K562 (cell line): ENCODE data around the gene ARID4B. TPM values are rescaled to one million over a fixed set of nuclear protein-coding genes. Genes with fewer than 3 reads are reported as not detected.

Experiments used
- ADNP ChIP-seq: fragments of 200-800 bp; sonication (Bioruptor generic); IDR thresholded peaks from 2 replicates; pipeline ENCODE4 v1.6.1; 2016; ENCODE audit warnings: missing genetic modification characterization, missing compliant biosample characterization
- ELF2 ChIP-seq: fragments of 250-450 bp; sonication (Bioruptor Pico); IDR thresholded peaks from 2 replicates; pipeline ENCODE4 v1.5.0; 2021; ENCODE audit warnings: mild to moderate bottlenecking
- FOS ChIP-seq: IDR thresholded peaks from 3 replicates; pipeline ENCODE4 v1.6.1; 2011; ENCODE audit not compliant: insufficient read length; ENCODE audit errors: extremely low read depth
- GABPA ChIP-seq: fragments of 200-800 bp; sonication (Bioruptor generic); conservative IDR thresholded peaks from 2 replicates; pipeline ENCODE4 v1.6.1; 2016; ENCODE audit warnings: low read depth, missing genetic modification characterization, missing compliant biosample characterization
- HMG20B ChIP-seq: fragments of 250-450 bp; sonication (Bioruptor Pico); IDR thresholded peaks from 2 replicates; pipeline ENCODE4 v1.5.0; 2021; ENCODE audit warnings: mild to moderate bottlenecking
- MAFF ChIP-seq: IDR thresholded peaks from 2 replicates; pipeline ENCODE4 v1.6.1; 2012; ENCODE audit warnings: low read length, improper control_type of control experiment
- MBD2 ChIP-seq: sonication (generic); IDR thresholded peaks from 2 replicates; pipeline ENCODE4 v1.6.1; 2016; ENCODE audit warnings: low read depth, borderline replicate concordance
- MED1 ChIP-seq: sonication (generic); formaldehyde crosslinking; IDR thresholded peaks from 2 replicates; pipeline ENCODE4 v1.8.1; 2023; ENCODE audit warnings: missing genetic modification reagents, borderline replicate concordance
- MTA2 ChIP-seq: fragments of 450-650 bp; IDR thresholded peaks from 2 replicates; pipeline ENCODE4 v1.6.1; 2016; ENCODE audit warnings: low read depth
- NFE2L1 ChIP-seq: fragments of 450-650 bp; IDR thresholded peaks from 2 replicates; pipeline ENCODE4 v1.6.1; 2016; ENCODE audit warnings: missing genetic modification characterization, low read depth, mild to moderate bottlenecking, missing compliant biosample characterization, moderate library complexity, borderline replicate concordance
- PKNOX1 ChIP-seq: fragments of 450-650 bp; IDR thresholded peaks from 2 replicates; pipeline ENCODE4 v1.6.1; 2016
- SMAD1 ChIP-seq: fragments of 150-350 bp; IDR thresholded peaks from 2 replicates; pipeline ENCODE4 v1.6.1; 2014; ENCODE audit warnings: low read length, low read depth; ENCODE audit not compliant: partially characterized antibody
- TAL1 ChIP-seq: fragments of 450-650 bp; IDR thresholded peaks from 2 replicates; pipeline ENCODE4 v1.6.1; 2016; ENCODE audit warnings: mild to moderate bottlenecking
- ZBTB26 ChIP-seq: fragments of 450-650 bp; formaldehyde crosslinking; IDR thresholded peaks from 2 replicates; pipeline ENCODE4 v1.4.0; 2022; ENCODE audit warnings: missing genetic modification characterization
- ZNF263 ChIP-seq: sonication (generic); formaldehyde crosslinking; IDR thresholded peaks from 2 replicates; pipeline ENCODE4 v1.8.0; 2022; ENCODE audit warnings: mild to moderate bottlenecking, missing genetic modification reagents, borderline replicate concordance
- ZNF57 ChIP-seq: fragments of 450-650 bp; formaldehyde crosslinking; IDR thresholded peaks from 2 replicates; pipeline ENCODE4 v1.4.0; 2020; ENCODE audit warnings: mild to moderate bottlenecking, moderate library complexity
- polyA plus RNA-seq, 8 experiments: library from polyadenylated mRNA; depleted of rRNA in 4 of 8; stranded (reverse) in 5 of 8; unstranded in 3 of 8; fragments of >200 nt; fragmentation: Nextera tagmentation in 2 of 8; fragmentation: Illumina TruSeq in 1 of 8; extraction: Ambion mirVana in 2 of 8; extraction: Trizol in 1 of 8; gene quantifications; 2 replicates each; pipeline versions ENCODE4 v1.2.1 to v1.2.3, GENCODE V29; 2011 to 2014; ENCODE audit warnings: inconsistent platforms in 1 of 8, missing spikeins in 1 of 8
- total RNA-seq, 7 experiments: library from RNA; depleted of rRNA in 6 of 7; stranded (reverse); fragments of >200 nt in 6 of 7; fragmentation: Illumina TruSeq in 2 of 7; extraction: Trizol in 2 of 7; gene quantifications; 2 replicates each; pipeline versions ENCODE4 v1.2.1 to v1.2.3, GENCODE V29; 2011 to 2021; ENCODE audit warnings: low replicate concordance in 1 of 7
- TF ChIP-seq, protein P1 (sequence below), 2 experiments: fragments of 450-650 bp; IDR thresholded peaks; 2 replicates each; pipeline ENCODE4 v1.6.1; 2018; ENCODE audit warnings: mild to moderate bottlenecking in 2 of 2, low read depth in 1 of 2; ENCODE audit not compliant: partially characterized antibody in 2 of 2
- TF ChIP-seq, protein P2 (sequence below): fragments of 450-650 bp; formaldehyde crosslinking; IDR thresholded peaks from 2 replicates; pipeline ENCODE4 v1.4.0; 2020; ENCODE audit warnings: mild to moderate bottlenecking, moderate library complexity
- TF ChIP-seq, protein P3 (sequence below): fragments of 250-450 bp; sonication (Bioruptor Pico); IDR thresholded peaks from 2 replicates; pipeline ENCODE4 v1.8.0; 2022; ENCODE audit warnings: moderate library complexity, mild to moderate bottlenecking, inconsistent platforms

Gene ARID4B
- total and polyA plus RNA-seq, 9 of the 15 experiments (the other 6 are each of a cell fraction or from before 2014, with no cell fraction given), result 8.4 to 38.9 (median 18.5) TPM

GRCh38 chr1:235160957-235161684 lies 166.9 kb downstream of the ARID4B start, which contains the start of gene RBM34 (continued):
- TF ChIP-seq, protein P1, sequence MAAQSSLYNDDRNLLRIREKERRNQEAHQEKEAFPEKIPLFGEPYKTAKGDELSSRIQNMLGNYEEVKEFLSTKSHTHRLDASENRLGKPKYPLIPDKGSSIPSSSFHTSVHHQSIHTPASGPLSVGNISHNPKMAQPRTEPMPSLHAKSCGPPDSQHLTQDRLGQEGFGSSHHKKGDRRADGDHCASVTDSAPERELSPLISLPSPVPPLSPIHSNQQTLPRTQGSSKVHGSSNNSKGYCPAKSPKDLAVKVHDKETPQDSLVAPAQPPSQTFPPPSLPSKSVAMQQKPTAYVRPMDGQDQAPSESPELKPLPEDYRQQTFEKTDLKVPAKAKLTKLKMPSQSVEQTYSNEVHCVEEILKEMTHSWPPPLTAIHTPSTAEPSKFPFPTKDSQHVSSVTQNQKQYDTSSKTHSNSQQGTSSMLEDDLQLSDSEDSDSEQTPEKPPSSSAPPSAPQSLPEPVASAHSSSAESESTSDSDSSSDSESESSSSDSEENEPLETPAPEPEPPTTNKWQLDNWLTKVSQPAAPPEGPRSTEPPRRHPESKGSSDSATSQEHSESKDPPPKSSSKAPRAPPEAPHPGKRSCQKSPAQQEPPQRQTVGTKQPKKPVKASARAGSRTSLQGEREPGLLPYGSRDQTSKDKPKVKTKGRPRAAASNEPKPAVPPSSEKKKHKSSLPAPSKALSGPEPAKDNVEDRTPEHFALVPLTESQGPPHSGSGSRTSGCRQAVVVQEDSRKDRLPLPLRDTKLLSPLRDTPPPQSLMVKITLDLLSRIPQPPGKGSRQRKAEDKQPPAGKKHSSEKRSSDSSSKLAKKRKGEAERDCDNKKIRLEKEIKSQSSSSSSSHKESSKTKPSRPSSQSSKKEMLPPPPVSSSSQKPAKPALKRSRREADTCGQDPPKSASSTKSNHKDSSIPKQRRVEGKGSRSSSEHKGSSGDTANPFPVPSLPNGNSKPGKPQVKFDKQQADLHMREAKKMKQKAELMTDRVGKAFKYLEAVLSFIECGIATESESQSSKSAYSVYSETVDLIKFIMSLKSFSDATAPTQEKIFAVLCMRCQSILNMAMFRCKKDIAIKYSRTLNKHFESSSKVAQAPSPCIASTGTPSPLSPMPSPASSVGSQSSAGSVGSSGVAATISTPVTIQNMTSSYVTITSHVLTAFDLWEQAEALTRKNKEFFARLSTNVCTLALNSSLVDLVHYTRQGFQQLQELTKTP (IDR thresholded peaks at IDR 0.05; ENCODE audit: low read depth in 1 of 2, partially characterized antibody in 2 of 2), result peak in 1 of 2 experiments; percentile 87
- TF ChIP-seq ZBTB26 (CRISPR knock-in tag) (peak; percentile 93; the same call in 1 of the 2 replicates), ADNP (tag) (no peak), GABPA (tag) (peak; percentile 96), MAFF (no peak), TAL1 (peak; percentile 27), MTA2 (no peak), HMG20B (CRISPR knock-in tag) (no peak), ZNF57 (no peak), NFE2L1 (no peak), FOS (no peak), ZNF263 (CRISPR knock-in tag) (0 out of 2 replicates have a peak, but pooled peaks have one; percentile 30), MED1 (no peak), PKNOX1 (peak; percentile 31; the same call in 1 of the 2 replicates), MBD2 (no peak; the same call in none of the 2 replicates), ELF2 (CRISPR knock-in tag) (peak; percentile 99), SMAD1 (peak; percentile 77)
- TF ChIP-seq, protein P2, sequence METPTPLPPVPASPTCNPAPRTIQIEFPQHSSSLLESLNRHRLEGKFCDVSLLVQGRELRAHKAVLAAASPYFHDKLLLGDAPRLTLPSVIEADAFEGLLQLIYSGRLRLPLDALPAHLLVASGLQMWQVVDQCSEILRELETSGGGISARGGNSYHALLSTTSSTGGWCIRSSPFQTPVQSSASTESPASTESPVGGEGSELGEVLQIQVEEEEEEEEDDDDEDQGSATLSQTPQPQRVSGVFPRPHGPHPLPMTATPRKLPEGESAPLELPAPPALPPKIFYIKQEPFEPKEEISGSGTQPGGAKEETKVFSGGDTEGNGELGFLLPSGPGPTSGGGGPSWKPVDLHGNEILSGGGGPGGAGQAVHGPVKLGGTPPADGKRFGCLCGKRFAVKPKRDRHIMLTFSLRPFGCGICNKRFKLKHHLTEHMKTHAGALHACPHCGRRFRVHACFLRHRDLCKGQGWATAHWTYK (CRISPR knock-in tag), result peak; percentile 59; the same call in 1 of the 2 replicates
- TF ChIP-seq, protein P3, sequence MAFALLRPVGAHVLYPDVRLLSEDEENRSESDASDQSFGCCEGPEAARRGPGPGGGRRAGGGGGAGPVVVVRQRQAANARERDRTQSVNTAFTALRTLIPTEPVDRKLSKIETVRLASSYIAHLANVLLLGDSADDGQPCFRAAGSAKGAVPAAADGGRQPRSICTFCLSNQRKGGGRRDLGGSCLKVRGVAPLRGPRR (CRISPR knock-in tag), result peak; percentile 72; the same call in 1 of the 2 replicates
